WI38 (cell line): ENCODE results near the gene TMEM82.

Source experiments
- H3K4me3 ChIP-seq: 2 replicates; pipeline ENCODE4 v1.5.1; 2011; ENCODE audit warnings: low read depth, mild to moderate bottlenecking, control low read depth, low read length
- CTCF ChIP-seq: IDR thresholded peaks from 2 replicates; pipeline ENCODE4 v1.5.1; 2012; ENCODE audit warnings: low read depth, mild to moderate bottlenecking, control low read depth, low read length

TMEM82 gene

GRCh38 chr1:15727424-15727823, 14.9 kb upstream of the TMEM82 start:
- TF ChIP-seq CTCF, result no peak
- no peak overlapping the region for H3K4me3 ChIP-seq

GRCh38 chr1:15727866-15728534, 14.3 kb upstream of the TMEM82 start:
- H3K4me3 ChIP-seq, result no peak overlapping the region
- no peak for TF ChIP-seq CTCF

GRCh38 chr1:15728937-15729657, 13.2 kb upstream of the TMEM82 start:
- no peak for TF ChIP-seq CTCF
- H3K4me3 ChIP-seq, result no peak overlapping the region

- H3K4me3 ChIP-seq, result no peak overlapping the region
- TF ChIP-seq CTCF, result no peak
Observed at GRCh38 chr1:15730423-15730822, 11.9 kb upstream of the TMEM82 start.

- TF ChIP-seq CTCF, result no peak
- no peak overlapping the region for H3K4me3 ChIP-seq
Observed at GRCh38 chr1:15730936-15731335, 11.4 kb upstream of the TMEM82 start.

- no peak for TF ChIP-seq CTCF
- H3K4me3 ChIP-seq, result no peak overlapping the region
Observed at GRCh38 chr1:15731735-15732685, 10.3 kb upstream of the TMEM82 start.
